Activated CD4-positive, alpha-beta memory T cell treated with anti-CD3 and anti-CD28 coated beads, Interleukin-2, amount 10 ng/mL, durations not matched to agents 7 days and 5 days (primary cell): ENCODE results near the gene RDH13. TPM values are rescaled to one million over a fixed set of nuclear protein-coding genes. Genes with fewer than 3 reads are reported as not detected.
A peak's percentile ranks its signal among the peaks of the same experiment; 100 is the strongest.
"Not testable (repeated sequence)": the region's sequence is repeated elsewhere in the genome, so short reads cannot be mapped to it uniquely, and the experiment has no call there.

Experiments used
- CTCF ChIA-PET: fragments of 350-600 bp; sonication (Branson Sonifier 250); formaldehyde crosslinking; loops from one replicate; lab custom pipeline; 2021; ENCODE audit warnings: antibody characterized with exemption, inconsistent platforms; lab: Charles Lee
- POLR2A ChIA-PET: fragments of 350-600 bp; sonication (Branson Sonifier 250); formaldehyde crosslinking; loops from one replicate; lab custom pipeline; 2021; ENCODE audit warnings: antibody characterized with exemption; lab: Charles Lee
- DNase-seq: peaks from one replicate; pipeline ENCODE4 v3.0.0-alpha.2; 2020
- H3K27ac Mint-ChIP-seq: one replicate; pipeline ENCODE4 v1.8.0; 2021; ENCODE audit warnings: mild to moderate bottlenecking, mixed read lengths
- H3K27me3 Mint-ChIP-seq: one replicate; pipeline ENCODE4 v1.8.0; 2021; ENCODE audit warnings: mixed read lengths
- H3K36me3 Mint-ChIP-seq: one replicate; pipeline ENCODE4 v1.8.0; 2021; ENCODE audit warnings: low read depth, mixed read lengths
- H3K4me1 Mint-ChIP-seq: one replicate; pipeline ENCODE4 v1.8.0; 2021; ENCODE audit warnings: mixed read lengths
- H3K4me3 Mint-ChIP-seq: one replicate; pipeline ENCODE4 v1.8.0; 2021; ENCODE audit warnings: mild to moderate bottlenecking, mixed read lengths
- H3K9me3 Mint-ChIP-seq: one replicate; pipeline ENCODE4 v1.8.0; 2021; ENCODE audit warnings: mixed read lengths
- total RNA-seq, 2 experiments: library from RNA; stranded (reverse); gene quantifications; one replicate each; pipeline ENCODE4 v1.2.3, GENCODE V29; 2021

The RDH13 gene
- total RNA-seq, 2 experiments from 2014 or later: 15.3 to 15.5 TPM

DNA sequence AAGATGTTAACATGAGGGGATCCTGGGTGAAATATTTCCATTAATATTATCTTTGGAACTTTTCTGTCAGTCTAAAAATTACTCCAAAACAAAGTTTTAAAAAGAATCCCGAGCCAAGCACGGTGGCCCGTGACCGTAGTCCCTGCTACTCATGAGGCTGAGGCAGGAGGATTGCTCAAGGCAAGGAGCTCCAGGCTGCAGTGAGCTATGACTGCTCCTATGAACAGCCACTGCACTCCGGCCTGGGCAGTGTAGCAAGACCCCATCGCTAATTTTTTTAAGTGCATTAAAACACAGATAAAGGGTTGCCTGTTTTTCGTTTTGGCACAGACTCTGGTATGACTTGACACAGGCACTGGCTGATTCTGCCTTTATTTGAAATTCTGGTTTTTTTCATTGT, 31.8 kb downstream of the RDH13 start:
- Mint-ChIP-seq H3K4me1 (peaks cover 2% of the 10 kb centered on the region), H3K4me3 (no peak overlapping the region), H3K27ac (no peak overlapping the region), H3K36me3 (peaks cover 21% of the 10 kb centered on the region), H3K27me3 (no peaks in the 10 kb centered on the region), H3K9me3 (peaks cover 16% of the 10 kb centered on the region)
- ChIA-PET CTCF (no interaction called here), POLR2A (interaction anchor here (1.5 kb wide), 1 partner anchor 49 kb away, joined by 3 read pairs; no protein-coding TSS in a partner anchor)
- no peak for DNase-seq

DNA sequence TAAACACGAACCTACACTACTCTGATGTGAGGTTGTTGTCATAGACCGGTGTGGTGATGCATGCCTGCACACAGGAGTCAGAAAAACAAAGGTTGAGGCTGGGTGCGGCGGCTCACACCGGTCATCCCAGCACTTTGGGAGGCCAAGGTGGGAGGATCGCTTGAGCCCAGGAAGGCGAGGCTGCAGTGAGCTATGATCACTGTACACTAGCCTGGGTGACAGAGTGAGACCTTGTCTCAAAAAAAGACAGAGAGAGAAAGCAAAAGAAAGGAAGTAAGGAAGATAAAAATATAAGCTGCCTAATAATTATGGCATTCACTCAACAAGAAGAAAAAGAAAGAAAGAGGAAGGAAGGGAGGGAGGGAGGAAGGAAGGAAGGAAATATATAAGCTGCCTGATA, 34.2 kb downstream of the RDH13 start:
- peaks cover 28% of the 10 kb centered on the region for H3K9me3 Mint-ChIP-seq
- no peak overlapping the region for H3K4me3 Mint-ChIP-seq
- H3K27me3 Mint-ChIP-seq: no peaks in the 10 kb centered on the region
- no peak overlapping the region for H3K27ac Mint-ChIP-seq
- CTCF ChIA-PET: no interaction called here
- H3K4me1 Mint-ChIP-seq: peaks cover 3% of the 10 kb centered on the region
- DNase-seq: no peak
- POLR2A ChIA-PET: no interaction called here
- peaks cover 39% of the 10 kb centered on the region for H3K36me3 Mint-ChIP-seq

DNA sequence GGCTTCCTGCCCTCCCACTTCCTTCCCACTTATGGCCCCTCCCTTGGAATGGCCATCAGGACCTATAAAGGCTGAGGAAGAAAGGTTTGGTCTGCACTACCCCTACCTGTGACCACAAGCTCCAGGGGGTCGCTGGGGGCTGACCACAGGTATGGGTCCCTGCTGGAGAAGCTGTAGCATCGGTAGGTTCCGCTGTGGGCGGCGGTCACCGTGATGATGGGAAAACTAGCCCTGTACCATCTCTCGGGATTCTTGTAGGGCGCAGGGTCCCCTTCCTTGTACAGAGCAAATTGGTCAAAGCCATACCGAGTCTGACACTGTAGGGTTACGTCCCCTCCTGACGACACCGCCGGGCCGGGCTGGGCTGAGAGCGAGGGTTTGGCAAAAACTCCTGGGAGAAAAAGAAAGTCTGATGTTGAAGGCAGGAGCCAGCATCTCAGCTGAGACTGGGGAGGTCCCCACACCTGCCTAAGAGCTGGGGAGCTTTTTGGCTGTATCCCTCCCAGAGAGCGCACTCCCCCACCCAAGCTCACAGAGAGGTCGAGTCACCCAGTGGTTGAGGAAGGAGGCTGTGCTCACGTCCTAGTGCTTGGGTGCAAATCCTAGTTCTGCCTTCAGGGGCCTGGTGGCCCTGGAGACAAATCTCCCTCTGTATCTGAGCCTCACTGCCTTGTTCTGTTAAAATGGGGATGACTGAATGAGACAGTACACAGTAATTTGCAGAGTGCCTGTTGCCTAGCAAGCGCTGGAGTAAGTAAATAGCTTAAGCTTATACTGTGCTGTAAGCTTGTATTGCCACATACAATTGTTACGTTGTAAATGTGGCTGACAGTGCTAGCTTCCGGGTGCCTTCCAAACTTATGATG, 35.2 kb downstream of the RDH13 start:
- no peak for DNase-seq
- ChIA-PET POLR2A (no interaction called here), CTCF (interaction anchor here (0.7 kb wide), 1 partner anchor 62 kb away, joined by 3 read pairs; no protein-coding TSS in a partner anchor)
- peaks cover 46% of the 10 kb centered on the region for H3K36me3 Mint-ChIP-seq
- peak overlapping the region; percentile 44 for H3K27ac Mint-ChIP-seq
- H3K27me3 Mint-ChIP-seq: no peaks in the 10 kb centered on the region
- H3K4me3 Mint-ChIP-seq: no peak overlapping the region
- peaks cover 3% of the 10 kb centered on the region for H3K4me1 Mint-ChIP-seq
- H3K9me3 Mint-ChIP-seq: peaks cover 30% of the 10 kb centered on the region

DNA sequence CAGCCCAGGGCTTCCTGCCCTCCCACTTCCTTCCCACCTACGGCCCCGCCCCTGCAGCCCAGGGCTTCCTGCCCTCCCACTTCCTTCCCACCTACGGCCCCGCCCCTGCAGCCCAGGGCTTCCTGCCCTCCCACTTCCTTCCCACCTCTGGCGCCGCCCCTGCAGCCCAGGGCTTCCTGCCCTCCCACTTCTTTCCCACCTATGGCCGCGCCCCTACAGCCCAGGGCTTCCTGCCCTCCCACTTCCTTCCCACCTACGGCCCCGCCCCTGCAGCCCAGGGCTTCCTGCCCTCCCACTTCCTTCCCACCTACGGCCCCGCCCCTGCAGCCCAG, 35.8 kb downstream of the RDH13 start:
- H3K4me3 Mint-ChIP-seq, H3K4me1 Mint-ChIP-seq, DNase-seq, POLR2A ChIA-PET, H3K27me3 Mint-ChIP-seq, H3K27ac Mint-ChIP-seq: not testable (repeated sequence)
- CTCF ChIA-PET: interaction anchor here (0.7 kb wide), 1 partner anchor 62 kb away, joined by 3 read pairs; no protein-coding TSS in a partner anchor
- peaks cover 50% of the 10 kb centered on the region for H3K36me3 Mint-ChIP-seq
- peaks cover 34% of the 10 kb centered on the region for H3K9me3 Mint-ChIP-seq

DNA sequence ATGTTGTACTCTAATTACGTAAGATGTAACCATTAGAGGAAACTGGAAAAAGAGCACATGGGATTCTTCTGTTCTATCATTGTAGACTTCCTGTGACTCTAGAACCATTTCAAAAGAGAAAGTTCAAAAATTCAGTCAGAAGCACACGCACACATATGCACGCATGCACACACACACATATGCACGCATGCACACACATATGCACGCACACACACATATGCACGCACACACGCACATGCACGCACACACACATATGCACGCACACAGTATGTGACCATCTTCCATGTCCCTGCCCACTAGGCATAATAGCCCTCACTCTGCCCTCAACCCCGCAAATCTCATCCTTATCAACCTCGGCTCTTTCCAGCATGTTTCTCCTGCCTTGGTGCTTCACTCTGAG, 38.8 kb downstream of the RDH13 start:
- Mint-ChIP-seq H3K4me1 (peaks cover 3% of the 10 kb centered on the region), H3K27ac (no peak overlapping the region), H3K4me3 (no peak overlapping the region), H3K36me3 (peaks cover 58% of the 10 kb centered on the region), H3K27me3 (no peaks in the 10 kb centered on the region), H3K9me3 (peaks cover 44% of the 10 kb centered on the region)
- CTCF ChIA-PET: no interaction called here
- DNase-seq: no peak
- POLR2A ChIA-PET: no interaction called here

DNA sequence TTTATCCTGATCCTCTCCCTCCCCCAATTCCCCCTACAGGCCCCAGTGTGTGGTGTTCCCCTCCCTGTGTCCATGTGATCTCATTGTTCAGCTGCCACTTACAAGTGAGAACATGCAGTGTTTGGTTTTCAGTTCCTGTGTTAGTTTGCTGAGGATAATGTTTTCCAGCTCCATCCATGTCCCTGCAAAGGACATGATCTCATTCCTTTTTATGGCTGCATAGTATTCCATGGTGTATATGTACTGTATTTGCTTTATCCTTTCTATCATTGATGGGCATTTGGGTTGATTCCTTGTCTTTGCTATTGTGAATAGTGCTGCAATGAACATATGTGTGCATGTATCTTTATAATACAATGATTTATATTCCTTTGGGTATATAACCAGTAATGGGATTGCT, 42.6 kb downstream of the RDH13 start:
- not testable (repeated sequence) for DNase-seq

DNA sequence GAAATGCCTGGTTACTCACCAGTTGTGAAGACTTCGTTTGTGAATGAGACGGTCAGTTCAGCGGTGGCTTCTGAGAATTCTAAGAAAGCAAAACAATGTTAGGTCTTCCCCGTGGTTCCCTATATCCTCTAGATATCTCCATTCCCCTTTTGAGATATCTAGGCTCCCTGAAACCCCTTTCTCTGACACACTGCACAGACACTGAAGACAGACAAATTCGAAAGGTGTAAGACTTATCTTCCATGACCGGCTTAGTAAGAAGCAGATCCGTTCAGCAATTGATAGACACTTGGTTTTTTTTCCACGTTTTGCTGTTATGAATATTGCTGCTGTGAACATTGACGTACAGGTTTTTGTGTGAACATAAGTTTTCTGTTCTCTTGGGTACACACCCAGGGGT, 44.3 kb downstream of the RDH13 start:
- Mint-ChIP-seq H3K4me1 (no peaks in the 10 kb centered on the region), H3K4me3 (no peak overlapping the region), H3K27me3 (no peaks in the 10 kb centered on the region), H3K9me3 (peaks cover 27% of the 10 kb centered on the region), H3K36me3 (peaks cover 38% of the 10 kb centered on the region), H3K27ac (no peak overlapping the region)
- DNase-seq: no peak
- POLR2A ChIA-PET: no interaction called here
- CTCF ChIA-PET: no interaction called here

More for the DNA sequence above, 42.6 kb downstream of the RDH13 start:
- H3K27ac Mint-ChIP-seq, H3K4me3 Mint-ChIP-seq, CTCF ChIA-PET, H3K27me3 Mint-ChIP-seq, H3K4me1 Mint-ChIP-seq, POLR2A ChIA-PET: not testable (repeated sequence)
- peaks cover 47% of the 10 kb centered on the region for H3K36me3 Mint-ChIP-seq
- peaks cover 37% of the 10 kb centered on the region for H3K9me3 Mint-ChIP-seq

DNA sequence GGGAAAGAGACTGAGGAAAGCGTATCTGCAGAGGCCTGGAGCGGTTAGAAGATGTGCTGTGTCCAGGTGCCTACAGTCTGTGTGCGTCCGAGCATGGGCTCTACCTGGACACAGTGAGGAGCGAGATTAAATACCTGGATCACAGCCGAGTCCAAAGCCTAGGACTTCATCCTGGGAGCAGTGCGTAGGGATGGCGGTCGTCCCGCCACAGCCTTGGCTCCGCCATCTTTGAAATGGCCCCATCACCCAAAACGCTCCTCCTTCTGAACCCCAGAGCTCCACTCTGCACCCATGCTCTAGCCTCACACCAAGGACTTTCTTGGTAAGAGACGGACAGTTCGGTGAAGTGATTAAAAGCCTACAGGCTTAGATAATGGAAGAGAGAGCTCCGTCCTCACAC, 44.7 kb downstream of the RDH13 start:
- H3K4me3 Mint-ChIP-seq: no peak overlapping the region
- ChIA-PET POLR2A (no interaction called here), CTCF (no interaction called here)
- no peak overlapping the region for H3K27ac Mint-ChIP-seq
- H3K4me1 Mint-ChIP-seq: no peaks in the 10 kb centered on the region
- H3K9me3 Mint-ChIP-seq: peaks cover 24% of the 10 kb centered on the region
- no peaks in the 10 kb centered on the region for H3K27me3 Mint-ChIP-seq
- H3K36me3 Mint-ChIP-seq: peaks cover 35% of the 10 kb centered on the region
- DNase-seq: no peak

DNA sequence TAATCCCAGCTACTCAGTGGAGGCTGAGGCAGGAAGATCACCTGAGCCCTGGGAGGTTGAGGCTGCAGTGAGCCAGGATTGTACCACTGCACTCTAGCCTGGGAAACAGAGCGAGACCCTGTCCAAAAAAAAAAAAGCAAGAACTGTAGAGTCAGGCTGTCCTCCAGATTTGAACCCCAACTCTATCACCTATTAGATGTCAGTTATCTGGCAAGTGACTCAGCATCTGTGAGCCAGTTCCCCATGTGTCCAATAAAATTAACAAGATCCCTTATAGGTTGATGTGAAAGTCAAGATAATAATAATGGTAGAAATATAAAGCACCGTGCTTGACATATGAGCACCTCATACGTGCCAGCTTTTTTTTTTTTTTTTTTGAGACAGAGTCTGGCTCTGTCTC, 46.9 kb downstream of the RDH13 start:
- CTCF ChIA-PET: no interaction called here
- Mint-ChIP-seq H3K27ac (no peak overlapping the region), H3K4me3 (no peak overlapping the region), H3K9me3 (peaks cover 14% of the 10 kb centered on the region), H3K4me1 (no peaks in the 10 kb centered on the region), H3K36me3 (peaks cover 27% of the 10 kb centered on the region), H3K27me3 (no peaks in the 10 kb centered on the region)
- POLR2A ChIA-PET: no interaction called here
- no peak for DNase-seq

DNA sequence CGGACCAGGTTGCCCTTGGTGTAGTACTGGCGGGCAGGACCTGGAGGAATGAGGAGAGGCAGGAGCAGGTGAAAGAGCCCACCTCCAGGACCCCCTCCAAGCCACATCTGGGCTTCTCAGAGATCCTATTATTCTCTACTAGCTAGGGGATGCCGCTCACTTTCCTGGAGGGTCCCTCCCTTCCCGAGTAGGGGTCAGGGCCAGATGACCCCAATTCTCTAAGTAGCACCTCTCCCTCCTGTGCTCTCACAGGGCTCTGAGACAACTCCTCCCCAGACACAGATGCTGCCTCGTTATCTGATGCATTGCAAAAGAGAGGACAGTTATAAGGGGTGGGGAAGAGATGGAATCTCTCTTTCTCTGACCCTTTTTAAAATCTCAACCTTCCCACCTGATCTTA, 47.8 kb downstream of the RDH13 start:
- no peaks in the 10 kb centered on the region for H3K4me1 Mint-ChIP-seq
- DNase-seq: no peak
- peak overlapping the region; percentile 16 for H3K27ac Mint-ChIP-seq
- peaks cover 10% of the 10 kb centered on the region for H3K9me3 Mint-ChIP-seq
- POLR2A ChIA-PET: no interaction called here
- H3K4me3 Mint-ChIP-seq: peak overlapping the region; percentile 35
- CTCF ChIA-PET: no interaction called here
- H3K36me3 Mint-ChIP-seq: peaks cover 24% of the 10 kb centered on the region
- no peaks in the 10 kb centered on the region for H3K27me3 Mint-ChIP-seq

DNA sequence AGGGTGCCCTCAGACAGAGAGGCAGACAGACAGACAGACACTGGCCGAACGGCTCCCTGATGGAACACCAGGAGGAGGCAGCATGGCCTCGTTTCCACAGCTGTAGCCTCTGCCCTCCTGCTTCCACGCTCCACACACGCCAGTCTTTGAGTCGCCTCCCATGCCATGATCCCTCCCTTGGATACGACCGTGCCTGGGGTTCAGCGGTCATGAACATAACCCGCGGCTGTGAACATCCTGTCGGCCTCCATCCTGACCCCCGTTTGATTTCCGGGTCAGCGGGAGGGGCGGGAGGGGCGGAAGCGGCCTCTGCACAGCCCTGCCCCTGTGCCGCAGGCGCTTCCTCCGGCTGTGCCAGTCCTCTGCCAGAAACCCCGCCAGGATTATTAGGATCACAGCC, 48.2 kb downstream of the RDH13 start:
- no peaks in the 10 kb centered on the region for H3K4me1 Mint-ChIP-seq
- H3K36me3 Mint-ChIP-seq: peaks cover 25% of the 10 kb centered on the region
- CTCF ChIA-PET: no interaction called here
- H3K27me3 Mint-ChIP-seq: no peaks in the 10 kb centered on the region
- H3K9me3 Mint-ChIP-seq: peaks cover 10% of the 10 kb centered on the region
- peak overlapping the region; percentile 35 for H3K4me3 Mint-ChIP-seq
- DNase-seq: peak; percentile 27
- POLR2A ChIA-PET: no interaction called here
- H3K27ac Mint-ChIP-seq: peak overlapping the region; percentile 45

DNA sequence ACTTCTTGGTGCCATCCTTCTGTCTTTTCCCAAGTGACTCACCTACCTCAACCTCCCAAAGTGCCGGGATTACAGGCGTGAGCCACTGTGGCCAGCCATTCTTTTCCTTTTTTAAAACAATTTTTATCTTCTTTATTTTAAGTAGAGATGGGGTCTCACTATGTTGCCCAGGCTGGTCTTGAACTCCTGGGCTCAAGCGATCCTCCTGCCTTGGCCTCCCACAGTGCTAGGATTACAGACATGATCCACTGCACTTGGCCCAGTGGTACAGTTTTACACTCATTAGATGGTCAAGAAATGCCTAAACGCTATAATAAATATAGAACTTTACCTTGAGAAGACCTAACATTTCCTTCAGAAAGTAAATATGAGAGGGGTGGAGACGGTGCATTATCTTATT, 49.4 kb downstream of the RDH13 start:
- peaks cover 34% of the 10 kb centered on the region for H3K36me3 Mint-ChIP-seq
- no peak overlapping the region for H3K27ac Mint-ChIP-seq
- peaks cover 9% of the 10 kb centered on the region for H3K9me3 Mint-ChIP-seq
- DNase-seq: no peak
- peaks cover 5% of the 10 kb centered on the region for H3K4me1 Mint-ChIP-seq
- no peak overlapping the region for H3K4me3 Mint-ChIP-seq
- no peaks in the 10 kb centered on the region for H3K27me3 Mint-ChIP-seq
- CTCF ChIA-PET: no interaction called here
- POLR2A ChIA-PET: no interaction called here

DNA sequence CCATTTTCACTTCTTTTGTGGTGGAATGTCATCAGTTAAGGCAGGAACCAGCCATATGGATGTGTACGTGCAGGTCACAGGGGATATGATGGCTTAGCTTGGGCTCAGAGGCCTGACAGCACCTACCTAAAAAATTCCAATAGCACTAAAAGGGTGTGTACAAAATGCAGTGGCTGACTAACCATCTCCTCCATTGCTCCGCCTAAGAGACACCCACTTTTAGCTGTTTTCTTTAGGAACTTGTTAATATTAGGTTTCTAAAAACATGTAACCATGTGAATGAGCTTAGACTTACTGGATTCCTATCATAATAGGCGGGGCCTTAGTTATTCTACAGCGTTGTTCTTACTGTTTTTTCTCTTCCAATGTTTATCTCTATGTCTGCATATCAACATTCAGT, 50.6 kb downstream of the RDH13 start:
- no peak for DNase-seq
- peaks cover 37% of the 10 kb centered on the region for H3K36me3 Mint-ChIP-seq
- H3K27ac Mint-ChIP-seq: no peak overlapping the region
- H3K27me3 Mint-ChIP-seq: no peaks in the 10 kb centered on the region
- H3K4me3 Mint-ChIP-seq: no peak overlapping the region
- ChIA-PET CTCF (no interaction called here), POLR2A (no interaction called here)
- peaks cover 13% of the 10 kb centered on the region for H3K4me1 Mint-ChIP-seq
- H3K9me3 Mint-ChIP-seq: peaks cover 19% of the 10 kb centered on the region

DNA sequence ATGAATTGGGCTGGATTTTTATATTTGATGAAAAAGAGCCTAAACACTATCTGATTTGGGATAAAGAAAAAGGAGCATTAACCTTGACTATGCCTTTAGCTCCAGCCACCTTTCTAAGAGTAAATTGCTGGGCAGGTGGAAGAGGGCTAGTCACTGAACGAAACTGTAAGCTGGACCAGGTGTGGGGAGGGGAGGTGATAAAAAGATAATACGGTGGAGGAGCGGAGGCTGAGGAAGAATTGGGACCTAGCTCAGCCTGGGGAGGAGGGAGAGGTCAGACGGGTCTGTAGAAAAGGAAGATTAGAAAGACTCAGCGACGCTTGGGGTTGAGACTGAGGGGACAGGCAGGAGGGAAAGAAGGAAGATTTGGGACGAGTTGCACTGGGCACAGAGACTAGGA, 52.4 kb downstream of the RDH13 start:
- POLR2A ChIA-PET, H3K27me3 Mint-ChIP-seq, CTCF ChIA-PET, DNase-seq, H3K27ac Mint-ChIP-seq, H3K4me3 Mint-ChIP-seq: not testable (repeated sequence)
- H3K9me3 Mint-ChIP-seq: peaks cover 28% of the 10 kb centered on the region
- peaks cover 43% of the 10 kb centered on the region for H3K36me3 Mint-ChIP-seq
- H3K4me1 Mint-ChIP-seq: peaks cover 26% of the 10 kb centered on the region
